GM12878 (cell line): ENCODE measurements around the gene HOXC5.

Experiments used
- ASH2L ChIP-seq: fragments of 300-600, 200-600 bp; sonication (generic); IDR thresholded peaks from 2 replicates; pipeline ENCODE4 v1.6.1; 2017; ENCODE audit warnings: low read depth, mild to moderate bottlenecking, borderline replicate concordance
- CREB1 ChIP-seq: IDR thresholded peaks from 2 replicates; pipeline ENCODE4 v1.6.1; 2012; ENCODE audit warnings: low read depth, mild to moderate bottlenecking, inconsistent platforms
- EP300 ChIP-seq, 2 experiments: fragments of 150-350 bp in 1 of 2; IDR thresholded peaks; 2 replicates each; pipeline ENCODE4 v1.6.1; 2011 to 2012; ENCODE audit warnings: low read depth in 2 of 2, low read length in 2 of 2, borderline replicate concordance in 1 of 2, improper control_type of control experiment in 1 of 2, inconsistent platforms in 1 of 2; ENCODE audit not compliant: control insufficient read depth in 1 of 2
- JUND ChIP-seq: IDR thresholded peaks from 2 replicates; pipeline ENCODE4 v1.6.1; 2012; ENCODE audit warnings: low read depth, mild to moderate bottlenecking, low read length, improper control_type of control experiment, moderate library complexity
- SMAD1 ChIP-seq: fragments of 450-650 bp; IDR thresholded peaks from 2 replicates; pipeline ENCODE4 v1.6.1; 2018; ENCODE audit warnings: mild to moderate bottlenecking, low read depth; ENCODE audit not compliant: partially characterized antibody
- TAF1 ChIP-seq: IDR thresholded peaks from 2 replicates; pipeline ENCODE4 v1.6.1; 2011; ENCODE audit warnings: mild to moderate bottlenecking, low read depth, low read length, borderline replicate concordance
- TARDBP ChIP-seq: IDR thresholded peaks from 2 replicates; pipeline ENCODE4 v1.6.1; 2016; ENCODE audit warnings: borderline replicate concordance
- TF ChIP-seq, protein P1 (sequence below): IDR thresholded peaks from 2 replicates; pipeline ENCODE4 v1.6.1; 2012; ENCODE audit warnings: mild to moderate bottlenecking, low read depth, low read length
- TF ChIP-seq, protein P2 (sequence below), 3 experiments: IDR thresholded peaks in 2 of 3; conservative IDR thresholded peaks in 1 of 3; 2 replicates each; pipeline ENCODE4 v1.5.1; 2011; ENCODE audit warnings: low read depth in 3 of 3, low read length in 3 of 3, mild to moderate bottlenecking in 3 of 3, control low read depth in 2 of 3, moderate library complexity in 2 of 3, inconsistent platforms in 1 of 3, mixed read lengths in 1 of 3; ENCODE audit not compliant: control insufficient read depth in 2 of 3, insufficient read depth in 1 of 3; ENCODE audit errors: extremely low read depth in 1 of 3
- TF ChIP-seq, protein P3 (sequence below): IDR thresholded peaks from 2 replicates; pipeline ENCODE4 v1.6.1; 2012; ENCODE audit warnings: low read depth, low read length, improper control_type of control experiment

DNA sequence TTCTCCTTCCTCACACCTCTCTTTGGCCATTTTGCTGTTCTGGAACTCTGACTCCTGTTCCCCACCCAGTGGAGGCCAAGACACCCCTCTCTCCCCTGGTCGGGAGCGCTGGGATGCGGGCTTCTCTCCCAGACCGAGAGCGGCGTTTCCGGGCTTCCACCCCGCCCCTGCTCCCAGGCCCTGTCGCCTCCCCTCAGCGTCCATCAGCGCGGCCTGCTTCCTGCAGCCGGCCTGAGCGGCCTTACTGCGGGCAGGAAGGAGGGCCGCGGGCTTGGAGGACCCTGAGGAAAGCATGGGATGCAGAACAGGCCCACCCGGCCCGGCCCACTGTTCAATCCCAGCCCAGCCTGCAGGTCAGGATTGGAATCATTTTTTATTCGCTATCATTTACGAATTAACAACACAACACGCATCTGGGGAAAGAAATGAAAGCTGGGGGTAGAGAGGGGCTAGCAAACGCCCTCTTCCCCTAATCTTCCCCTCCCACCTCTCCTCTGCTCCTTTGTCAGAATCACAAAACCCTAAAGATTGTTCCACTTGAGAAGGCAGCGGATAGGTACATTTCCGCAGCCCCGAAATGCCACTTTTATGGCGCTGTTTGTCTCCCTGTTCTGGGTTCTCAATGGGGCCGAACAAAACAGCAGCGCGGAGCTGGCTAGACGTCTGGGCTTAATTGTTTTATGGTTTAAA, 27.9 kb upstream of the HOXC5 start:
- no peak for TF ChIP-seq JUND
- TF ChIP-seq, protein P1, sequence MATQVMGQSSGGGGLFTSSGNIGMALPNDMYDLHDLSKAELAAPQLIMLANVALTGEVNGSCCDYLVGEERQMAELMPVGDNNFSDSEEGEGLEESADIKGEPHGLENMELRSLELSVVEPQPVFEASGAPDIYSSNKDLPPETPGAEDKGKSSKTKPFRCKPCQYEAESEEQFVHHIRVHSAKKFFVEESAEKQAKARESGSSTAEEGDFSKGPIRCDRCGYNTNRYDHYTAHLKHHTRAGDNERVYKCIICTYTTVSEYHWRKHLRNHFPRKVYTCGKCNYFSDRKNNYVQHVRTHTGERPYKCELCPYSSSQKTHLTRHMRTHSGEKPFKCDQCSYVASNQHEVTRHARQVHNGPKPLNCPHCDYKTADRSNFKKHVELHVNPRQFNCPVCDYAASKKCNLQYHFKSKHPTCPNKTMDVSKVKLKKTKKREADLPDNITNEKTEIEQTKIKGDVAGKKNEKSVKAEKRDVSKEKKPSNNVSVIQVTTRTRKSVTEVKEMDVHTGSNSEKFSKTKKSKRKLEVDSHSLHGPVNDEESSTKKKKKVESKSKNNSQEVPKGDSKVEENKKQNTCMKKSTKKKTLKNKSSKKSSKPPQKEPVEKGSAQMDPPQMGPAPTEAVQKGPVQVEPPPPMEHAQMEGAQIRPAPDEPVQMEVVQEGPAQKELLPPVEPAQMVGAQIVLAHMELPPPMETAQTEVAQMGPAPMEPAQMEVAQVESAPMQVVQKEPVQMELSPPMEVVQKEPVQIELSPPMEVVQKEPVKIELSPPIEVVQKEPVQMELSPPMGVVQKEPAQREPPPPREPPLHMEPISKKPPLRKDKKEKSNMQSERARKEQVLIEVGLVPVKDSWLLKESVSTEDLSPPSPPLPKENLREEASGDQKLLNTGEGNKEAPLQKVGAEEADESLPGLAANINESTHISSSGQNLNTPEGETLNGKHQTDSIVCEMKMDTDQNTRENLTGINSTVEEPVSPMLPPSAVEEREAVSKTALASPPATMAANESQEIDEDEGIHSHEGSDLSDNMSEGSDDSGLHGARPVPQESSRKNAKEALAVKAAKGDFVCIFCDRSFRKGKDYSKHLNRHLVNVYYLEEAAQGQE: no peak
- TF ChIP-seq, protein P2, sequence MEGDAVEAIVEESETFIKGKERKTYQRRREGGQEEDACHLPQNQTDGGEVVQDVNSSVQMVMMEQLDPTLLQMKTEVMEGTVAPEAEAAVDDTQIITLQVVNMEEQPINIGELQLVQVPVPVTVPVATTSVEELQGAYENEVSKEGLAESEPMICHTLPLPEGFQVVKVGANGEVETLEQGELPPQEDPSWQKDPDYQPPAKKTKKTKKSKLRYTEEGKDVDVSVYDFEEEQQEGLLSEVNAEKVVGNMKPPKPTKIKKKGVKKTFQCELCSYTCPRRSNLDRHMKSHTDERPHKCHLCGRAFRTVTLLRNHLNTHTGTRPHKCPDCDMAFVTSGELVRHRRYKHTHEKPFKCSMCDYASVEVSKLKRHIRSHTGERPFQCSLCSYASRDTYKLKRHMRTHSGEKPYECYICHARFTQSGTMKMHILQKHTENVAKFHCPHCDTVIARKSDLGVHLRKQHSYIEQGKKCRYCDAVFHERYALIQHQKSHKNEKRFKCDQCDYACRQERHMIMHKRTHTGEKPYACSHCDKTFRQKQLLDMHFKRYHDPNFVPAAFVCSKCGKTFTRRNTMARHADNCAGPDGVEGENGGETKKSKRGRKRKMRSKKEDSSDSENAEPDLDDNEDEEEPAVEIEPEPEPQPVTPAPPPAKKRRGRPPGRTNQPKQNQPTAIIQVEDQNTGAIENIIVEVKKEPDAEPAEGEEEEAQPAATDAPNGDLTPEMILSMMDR (IDR thresholded peaks at IDR 0.05 in 2 of 3, conservative IDR thresholded peaks at IDR 0.05 in 1 of 3; ENCODE audit: control insufficient read depth in 2 of 3, extremely low read depth in 1 of 3, insufficient read depth in 1 of 3, low read depth in 3 of 3, low read length in 3 of 3): no peak
- TF ChIP-seq SMAD1: no peak
- TF ChIP-seq ASH2L: no peak
- TF ChIP-seq TAF1: no peak
- TF ChIP-seq, protein P3, sequence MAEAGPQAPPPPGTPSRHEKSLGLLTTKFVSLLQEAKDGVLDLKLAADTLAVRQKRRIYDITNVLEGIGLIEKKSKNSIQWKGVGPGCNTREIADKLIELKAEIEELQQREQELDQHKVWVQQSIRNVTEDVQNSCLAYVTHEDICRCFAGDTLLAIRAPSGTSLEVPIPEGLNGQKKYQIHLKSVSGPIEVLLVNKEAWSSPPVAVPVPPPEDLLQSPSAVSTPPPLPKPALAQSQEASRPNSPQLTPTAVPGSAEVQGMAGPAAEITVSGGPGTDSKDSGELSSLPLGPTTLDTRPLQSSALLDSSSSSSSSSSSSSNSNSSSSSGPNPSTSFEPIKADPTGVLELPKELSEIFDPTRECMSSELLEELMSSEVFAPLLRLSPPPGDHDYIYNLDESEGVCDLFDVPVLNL: no peak
- TF ChIP-seq CREB1: no peak
- TF ChIP-seq EP300 (IDR thresholded peaks at IDR 0.05; ENCODE audit: borderline replicate concordance in 1 of 2, control insufficient read depth in 1 of 2, low read depth in 2 of 2, low read length in 2 of 2): no peak
- no peak for TF ChIP-seq TARDBP
